Adrenal gland (tissue), 5 donors: ENCODE results near the gene HCN4.

Experiments used
- POLR2A ChIP-seq, 2 donors: fragments of 450-650 bp; IDR thresholded peaks; one replicate each; pipeline ENCODE4 v1.6.1; 2017; ENCODE audit warnings: antibody characterized with exemption in 2 of 2, mild to moderate bottlenecking in 2 of 2, moderate library complexity in 1 of 2
- TF ChIP-seq, protein P1 (sequence below), 6 experiments: fragments of 450-650 bp in 4 of 6; fragments of 200-600 bp in 2 of 6; sonication (generic) in 1 of 6; IDR thresholded peaks; 1 replicate in 5 of 6; 2 replicates in 1 of 6; pipeline versions ENCODE4 v1.5.1 to v1.8.0; 2016 to 2021; ENCODE audit warnings: antibody characterized with exemption in 6 of 6, mild to moderate bottlenecking in 2 of 6, moderate library complexity in 1 of 6
- donor health status: DM: no; HTN: no; CAD: no.

DNA sequence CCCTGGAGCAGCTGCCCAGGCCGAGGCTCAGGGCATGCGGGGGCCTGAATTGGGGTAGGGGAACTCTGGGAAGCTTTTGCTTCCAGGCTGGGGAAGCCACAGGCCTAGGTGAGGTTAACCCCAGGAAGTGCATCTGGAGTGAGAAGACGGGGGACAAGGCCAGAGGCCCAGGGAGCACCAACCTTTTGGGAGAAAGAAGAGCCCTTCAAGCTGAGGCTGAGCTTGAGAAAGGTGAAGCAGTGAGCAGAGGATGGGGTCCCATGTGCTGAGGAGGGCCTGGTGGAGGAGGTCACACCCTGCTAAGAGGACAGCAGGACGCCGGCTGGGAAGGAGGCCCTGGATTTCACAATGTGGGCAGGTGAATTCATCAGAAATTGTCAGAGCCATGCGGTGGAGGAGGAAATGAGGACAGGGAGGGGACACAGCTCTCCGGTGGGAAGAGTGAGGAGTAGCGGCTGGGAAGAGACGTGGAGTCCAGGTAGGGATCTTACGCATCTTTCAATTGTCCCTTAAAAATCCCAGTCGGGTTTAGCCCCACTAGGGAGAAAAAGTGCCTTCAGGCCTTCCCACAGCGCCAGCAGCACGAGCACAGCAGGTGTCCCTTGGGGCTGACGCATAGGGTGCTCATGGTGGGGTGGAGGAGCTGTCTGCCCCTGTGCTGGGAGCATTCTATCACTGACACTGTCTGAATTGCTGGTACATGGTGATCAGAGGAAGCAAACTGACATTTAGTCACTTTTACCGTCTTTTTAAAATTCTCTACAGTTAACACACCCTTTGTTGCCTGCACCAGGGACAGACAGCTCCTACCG lies 50.9 kb downstream of the HCN4 start:
- TF ChIP-seq, protein P1, sequence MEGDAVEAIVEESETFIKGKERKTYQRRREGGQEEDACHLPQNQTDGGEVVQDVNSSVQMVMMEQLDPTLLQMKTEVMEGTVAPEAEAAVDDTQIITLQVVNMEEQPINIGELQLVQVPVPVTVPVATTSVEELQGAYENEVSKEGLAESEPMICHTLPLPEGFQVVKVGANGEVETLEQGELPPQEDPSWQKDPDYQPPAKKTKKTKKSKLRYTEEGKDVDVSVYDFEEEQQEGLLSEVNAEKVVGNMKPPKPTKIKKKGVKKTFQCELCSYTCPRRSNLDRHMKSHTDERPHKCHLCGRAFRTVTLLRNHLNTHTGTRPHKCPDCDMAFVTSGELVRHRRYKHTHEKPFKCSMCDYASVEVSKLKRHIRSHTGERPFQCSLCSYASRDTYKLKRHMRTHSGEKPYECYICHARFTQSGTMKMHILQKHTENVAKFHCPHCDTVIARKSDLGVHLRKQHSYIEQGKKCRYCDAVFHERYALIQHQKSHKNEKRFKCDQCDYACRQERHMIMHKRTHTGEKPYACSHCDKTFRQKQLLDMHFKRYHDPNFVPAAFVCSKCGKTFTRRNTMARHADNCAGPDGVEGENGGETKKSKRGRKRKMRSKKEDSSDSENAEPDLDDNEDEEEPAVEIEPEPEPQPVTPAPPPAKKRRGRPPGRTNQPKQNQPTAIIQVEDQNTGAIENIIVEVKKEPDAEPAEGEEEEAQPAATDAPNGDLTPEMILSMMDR (IDR thresholded peaks at IDR 0.05): no peak
- no peak for TF ChIP-seq POLR2A (IDR thresholded peaks at IDR 0.05)
